ENCODE measurements around the gene ANKRD34B. TPM values are rescaled to one million over a fixed set of nuclear protein-coding genes. Genes with fewer than 3 reads are reported as not detected.
A peak's percentile ranks its signal among the peaks of the same experiment; 100 is the strongest.

Gene ANKRD34B
- total and polyA plus RNA-seq, 3 experiments from 2014 or later: not detected

DNA sequence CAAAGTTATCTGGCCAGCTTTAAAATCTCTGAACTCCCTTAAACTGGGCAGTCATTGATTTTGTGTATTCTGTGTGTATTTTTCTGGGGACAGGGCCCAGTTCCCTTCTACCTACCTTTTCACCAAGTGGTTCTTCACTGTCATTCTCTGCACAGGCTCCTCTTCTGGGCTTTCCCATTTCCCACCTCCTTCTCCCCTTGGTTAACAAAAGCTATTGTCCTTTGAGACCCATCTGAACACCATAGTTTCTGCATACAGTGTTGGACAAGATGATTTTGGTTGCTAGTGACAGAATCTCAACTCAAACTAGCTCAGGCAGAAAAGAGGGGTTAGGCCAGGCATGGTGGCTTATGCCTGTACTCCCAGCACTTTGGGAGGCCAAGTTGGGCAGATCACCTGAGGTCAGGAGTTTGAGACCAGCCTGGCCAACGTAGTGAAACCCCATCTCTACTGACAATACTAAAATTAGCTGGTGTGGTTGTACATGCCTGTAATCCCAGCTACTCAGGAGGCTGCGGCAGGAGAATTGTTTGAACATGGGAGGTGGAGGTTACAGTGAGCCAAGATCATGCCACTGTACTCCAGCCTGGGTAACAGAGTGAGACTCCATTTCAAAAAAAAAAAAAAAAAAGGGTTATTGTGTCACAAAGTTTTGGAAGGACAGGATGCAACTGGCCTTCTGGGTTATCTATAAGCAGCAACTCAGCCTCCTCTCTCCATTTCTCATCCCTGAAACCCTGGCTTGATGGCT lies 31.0 kb upstream of the ANKRD34B start:
- Mint-ChIP-seq H3K4me1 (no peaks in the 10 kb centered on the region), H3K36me3 (peaks cover 0 to 2% (median 0%) of the 10 kb centered on the region in 3 donors), H3K27me3 (no peaks in the 10 kb centered on the region), H3K27ac (peak overlapping the region in 1 of 8 donors; percentile 8), H3K4me3 (no peak overlapping the region), H3K9me3 (no peaks in the 10 kb centered on the region)
- no peaks in the 10 kb centered on the region for H3K4me1 ChIP-seq (ENCODE audit: insufficient read depth, low read length)
- ChIA-PET POLR2A (no interaction called here), CTCF (no interaction called here)
- no peaks in the 10 kb centered on the region for H3K36me3 ChIP-seq (ENCODE audit: insufficient read depth, low read length)
- H3K27ac ChIP-seq (ENCODE audit: low read depth, low read length): no peak overlapping the region
- no peaks in the 10 kb centered on the region for H3K9me3 ChIP-seq (ENCODE audit: low read length)
- no peak for DNase-seq
- H3K4me3 ChIP-seq (ENCODE audit: low read length): no peak overlapping the region
- no peaks in the 10 kb centered on the region for H3K27me3 ChIP-seq (ENCODE audit: insufficient read depth, low read length, poor library complexity, severe bottlenecking)

DNA sequence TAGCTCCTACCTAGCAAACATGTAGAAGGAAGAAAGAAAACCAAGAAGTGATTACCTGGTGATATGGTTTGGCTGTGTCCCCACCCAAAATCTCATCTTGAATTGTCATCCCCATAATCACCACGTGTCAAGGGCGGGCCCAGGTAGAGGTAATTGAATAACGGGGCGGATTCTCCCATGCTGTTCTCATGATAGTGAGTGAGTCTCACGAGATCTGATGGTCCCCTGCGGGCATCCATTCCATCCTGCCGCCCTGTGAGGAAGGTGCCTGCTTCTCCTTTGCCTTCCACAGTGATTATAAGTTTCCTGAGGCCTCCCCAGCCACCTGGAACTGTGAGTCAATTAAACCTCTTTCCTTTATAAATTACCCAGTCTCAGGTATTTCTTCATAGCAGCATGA lies 27.4 kb upstream of the ANKRD34B start:
- no peak overlapping the region for H3K27ac Mint-ChIP-seq
- Histone ChIP-seq H3K27ac (ENCODE audit: low read depth, low read length) (no peak overlapping the region), H3K9me3 (ENCODE audit: low read length) (no peaks in the 10 kb centered on the region), H3K4me3 (ENCODE audit: low read length) (no peak overlapping the region), H3K36me3 (ENCODE audit: insufficient read depth, low read length) (no peaks in the 10 kb centered on the region), H3K4me1 (ENCODE audit: insufficient read depth, low read length) (no peaks in the 10 kb centered on the region), H3K27me3 (ENCODE audit: insufficient read depth, low read length, poor library complexity, severe bottlenecking) (no peaks in the 10 kb centered on the region)
- ChIA-PET POLR2A (no interaction called here), CTCF (no interaction called here)
- H3K9me3 Mint-ChIP-seq: no peaks in the 10 kb centered on the region
- no peak for DNase-seq
- H3K4me1 Mint-ChIP-seq: no peaks in the 10 kb centered on the region
- peaks cover 0 to 2% (median 0%) of the 10 kb centered on the region in 3 donors for H3K36me3 Mint-ChIP-seq
- H3K4me3 Mint-ChIP-seq: no peak overlapping the region
- no peaks in the 10 kb centered on the region for H3K27me3 Mint-ChIP-seq

DNA sequence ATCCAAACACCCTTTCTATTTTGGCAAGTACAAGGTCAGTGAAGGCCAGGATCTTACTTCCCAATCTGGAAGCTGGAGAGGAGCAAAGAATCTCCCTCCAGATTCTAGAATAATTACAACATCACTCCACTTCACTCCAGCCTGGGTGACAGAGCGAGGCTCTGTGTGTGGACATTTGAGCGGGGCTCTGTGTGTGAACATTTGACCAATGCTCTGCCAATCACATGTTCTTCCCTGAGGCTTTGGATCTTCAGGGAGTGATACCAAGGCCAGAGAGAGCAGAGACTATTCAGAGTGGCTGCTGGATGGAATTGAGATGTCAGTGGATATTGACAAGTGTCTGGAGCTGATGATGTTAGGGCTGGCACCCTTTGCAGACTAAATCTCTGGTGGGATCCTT lies 24.7 kb upstream of the ANKRD34B start:
- ChIA-PET CTCF (no interaction called here), POLR2A (no interaction called here)
- Mint-ChIP-seq H3K9me3 (no peaks in the 10 kb centered on the region), H3K4me3 (no peak overlapping the region), H3K27me3 (peaks cover 2 to 16% of the 10 kb centered on the region in 2 donors), H3K36me3 (peaks cover 0 to 2% (median 0%) of the 10 kb centered on the region in 3 donors), H3K27ac (no peak overlapping the region), H3K4me1 (no peaks in the 10 kb centered on the region)
- Histone ChIP-seq H3K9me3 (ENCODE audit: low read length) (no peaks in the 10 kb centered on the region), H3K27ac (ENCODE audit: low read depth, low read length) (no peak overlapping the region), H3K4me3 (ENCODE audit: low read length) (no peak overlapping the region), H3K4me1 (ENCODE audit: insufficient read depth, low read length) (no peaks in the 10 kb centered on the region), H3K36me3 (ENCODE audit: insufficient read depth, low read length) (no peaks in the 10 kb centered on the region), H3K27me3 (ENCODE audit: insufficient read depth, low read length, poor library complexity, severe bottlenecking) (no peaks in the 10 kb centered on the region)
- DNase-seq: no peak

DNA sequence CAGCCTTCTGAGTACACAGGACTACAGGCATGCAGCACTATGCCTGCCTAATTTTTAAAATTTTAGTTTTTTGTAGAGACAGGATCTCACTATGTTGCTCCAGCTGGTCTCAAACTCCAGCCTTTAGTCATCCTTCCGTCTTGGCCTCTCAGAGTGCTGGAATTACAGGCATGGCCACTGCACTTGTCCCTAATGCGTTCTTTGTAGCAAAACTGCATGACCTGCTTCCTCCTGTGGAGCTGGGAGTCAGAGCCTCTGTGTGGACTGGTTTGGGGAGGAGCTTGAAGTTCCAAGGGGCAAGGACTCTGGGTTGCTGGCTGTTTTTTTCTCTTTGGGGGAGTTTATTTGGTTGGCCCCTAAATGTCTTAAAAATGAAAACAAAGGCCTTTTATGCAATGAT lies 22.7 kb upstream of the ANKRD34B start:
- ChIA-PET CTCF (no interaction called here), POLR2A (no interaction called here)
- Mint-ChIP-seq H3K4me3 (no peak overlapping the region), H3K27ac (peak overlapping the region in 1 of 8 donors; percentile 87), H3K27me3 (peaks cover 2 to 16% of the 10 kb centered on the region in 2 donors), H3K4me1 (no peaks in the 10 kb centered on the region), H3K9me3 (no peaks in the 10 kb centered on the region), H3K36me3 (no peaks in the 10 kb centered on the region)
- Histone ChIP-seq H3K4me3 (ENCODE audit: low read length) (no peak overlapping the region), H3K9me3 (ENCODE audit: low read length) (no peaks in the 10 kb centered on the region), H3K27ac (ENCODE audit: low read depth, low read length) (no peak overlapping the region), H3K36me3 (ENCODE audit: insufficient read depth, low read length) (no peaks in the 10 kb centered on the region), H3K27me3 (ENCODE audit: insufficient read depth, low read length, poor library complexity, severe bottlenecking) (no peaks in the 10 kb centered on the region), H3K4me1 (ENCODE audit: insufficient read depth, low read length) (no peaks in the 10 kb centered on the region)
- DNase-seq: no peak

DNA sequence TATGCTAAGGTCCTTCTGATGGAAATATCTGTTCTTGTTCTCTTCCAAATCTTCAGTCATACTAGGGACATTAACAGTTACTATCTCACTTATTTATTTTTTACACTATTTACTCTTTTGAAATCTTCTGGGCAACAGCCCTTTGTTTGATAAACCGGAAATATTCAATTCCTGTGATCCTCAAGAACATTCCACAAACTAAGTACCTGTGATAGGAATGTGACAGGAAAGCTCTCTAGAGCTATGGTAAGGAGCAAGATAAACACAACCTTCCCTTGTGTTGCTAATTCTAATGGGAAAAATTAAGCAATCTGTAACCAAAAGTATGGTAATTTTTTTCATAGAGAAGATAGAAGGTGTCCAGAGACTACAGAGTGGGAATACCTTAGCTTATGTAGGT lies 22.0 kb upstream of the ANKRD34B start:
- no peak overlapping the region for H3K4me3 ChIP-seq (ENCODE audit: low read length)
- H3K9me3 ChIP-seq (ENCODE audit: low read length): no peaks in the 10 kb centered on the region
- no peaks in the 10 kb centered on the region for H3K4me1 ChIP-seq (ENCODE audit: insufficient read depth, low read length)
- ChIA-PET POLR2A (no interaction called here), CTCF (no interaction called here)
- H3K27ac ChIP-seq (ENCODE audit: low read depth, low read length): no peak overlapping the region
- Mint-ChIP-seq H3K27ac (peak overlapping the region in 1 of 8 donors; percentile 87), H3K27me3 (peaks cover 2 to 20% of the 10 kb centered on the region in 2 donors), H3K4me3 (no peak overlapping the region), H3K36me3 (no peaks in the 10 kb centered on the region), H3K9me3 (no peaks in the 10 kb centered on the region), H3K4me1 (no peaks in the 10 kb centered on the region)
- DNase-seq: no peak
- H3K27me3 ChIP-seq (ENCODE audit: insufficient read depth, low read length, poor library complexity, severe bottlenecking): no peaks in the 10 kb centered on the region
- H3K36me3 ChIP-seq (ENCODE audit: insufficient read depth, low read length): no peaks in the 10 kb centered on the region

DNA sequence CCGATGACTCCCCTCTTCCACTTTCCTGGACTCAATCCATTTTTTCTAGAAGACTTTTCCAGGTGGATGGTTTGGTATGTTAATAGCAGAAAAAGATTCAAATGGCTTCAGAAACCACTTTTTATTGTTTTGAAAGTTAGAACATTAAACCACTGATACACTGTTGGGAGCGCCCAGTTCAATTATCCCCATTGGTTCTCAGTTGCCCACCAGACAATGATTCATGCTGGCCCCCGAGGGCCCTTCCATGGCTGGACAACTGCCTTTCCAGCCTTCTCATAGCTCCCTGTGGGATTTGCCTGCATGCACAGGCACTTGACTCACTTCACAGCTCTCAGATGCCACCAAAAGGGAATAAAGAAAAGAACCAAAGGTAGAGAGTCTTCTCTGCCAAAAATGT lies 21.3 kb upstream of the ANKRD34B start:
- H3K27ac ChIP-seq (ENCODE audit: low read depth, low read length): no peak overlapping the region
- Mint-ChIP-seq H3K4me3 (no peak overlapping the region), H3K27me3 (peaks cover 4 to 25% of the 10 kb centered on the region in 2 donors), H3K36me3 (no peaks in the 10 kb centered on the region), H3K4me1 (no peaks in the 10 kb centered on the region), H3K27ac (no peak overlapping the region), H3K9me3 (no peaks in the 10 kb centered on the region)
- no peaks in the 10 kb centered on the region for H3K36me3 ChIP-seq (ENCODE audit: insufficient read depth, low read length)
- ChIA-PET CTCF (no interaction called here), POLR2A (no interaction called here)
- DNase-seq: no peak
- H3K9me3 ChIP-seq (ENCODE audit: low read length): no peaks in the 10 kb centered on the region
- no peak overlapping the region for H3K4me3 ChIP-seq (ENCODE audit: low read length)
- H3K27me3 ChIP-seq (ENCODE audit: insufficient read depth, low read length, poor library complexity, severe bottlenecking): no peaks in the 10 kb centered on the region
- H3K4me1 ChIP-seq (ENCODE audit: insufficient read depth, low read length): no peaks in the 10 kb centered on the region

DNA sequence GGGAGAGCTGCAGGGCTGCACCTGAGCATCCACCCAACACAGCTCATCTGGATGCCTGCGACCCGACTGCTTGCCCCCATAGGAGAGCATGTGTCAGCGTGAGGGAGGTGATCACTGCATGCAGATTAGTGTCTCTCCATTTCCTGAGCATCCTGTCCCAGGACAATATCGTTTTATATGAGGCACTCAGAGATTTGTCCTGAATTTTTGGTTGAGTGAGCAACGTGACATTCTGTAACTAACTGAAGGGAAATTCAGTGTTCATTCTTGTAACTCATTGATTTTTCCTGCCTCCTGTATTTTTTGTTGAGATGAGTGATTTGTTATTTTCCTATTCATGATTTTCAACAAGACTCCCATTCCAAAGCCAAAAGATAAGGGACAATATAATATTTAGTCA lies 20.7 kb upstream of the ANKRD34B start:
- DNase-seq: no peak
- POLR2A ChIA-PET: no interaction called here

DNA sequence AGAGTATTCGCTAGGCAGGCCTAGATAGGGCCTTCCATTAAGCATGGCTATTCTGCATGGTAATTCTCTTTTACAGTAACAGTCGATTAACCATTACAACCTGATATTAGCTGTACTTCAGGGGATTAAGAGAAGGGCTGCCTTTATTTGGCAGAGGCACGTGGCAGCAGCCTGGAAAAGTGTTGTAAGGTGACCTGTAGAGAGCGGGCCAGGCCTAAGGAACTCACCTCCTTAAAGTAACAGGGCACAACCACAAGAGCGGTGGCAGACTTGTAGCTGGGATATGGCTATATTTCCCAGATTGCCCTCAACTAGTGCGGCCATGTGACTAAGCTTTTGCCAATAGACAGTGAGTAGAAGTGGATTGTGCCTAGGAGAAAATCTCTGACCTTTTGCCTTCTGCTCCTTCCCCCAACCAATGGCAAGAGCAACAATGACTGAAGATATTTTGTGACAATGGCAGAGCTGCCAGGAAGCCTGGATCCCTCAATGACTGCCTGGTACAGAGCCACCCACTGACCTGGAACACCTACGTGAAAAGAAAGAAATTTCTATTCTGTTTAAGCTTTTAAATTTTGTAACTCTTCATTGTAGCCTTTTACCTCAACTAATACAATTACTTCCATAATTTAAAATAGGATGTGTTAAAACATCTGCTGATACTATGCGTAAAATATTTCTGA lies 18.9 kb upstream of the ANKRD34B start:
- Mint-ChIP-seq H3K36me3 (no peaks in the 10 kb centered on the region), H3K4me3 (no peak overlapping the region), H3K27ac (no peak overlapping the region), H3K9me3 (no peaks in the 10 kb centered on the region), H3K27me3 (peaks cover 4 to 35% of the 10 kb centered on the region in 2 donors), H3K4me1 (no peaks in the 10 kb centered on the region)
- no peak overlapping the region for H3K4me3 ChIP-seq (ENCODE audit: low read length)
- ChIA-PET CTCF (no interaction called here), POLR2A (no interaction called here)
- DNase-seq: no peak
- no peaks in the 10 kb centered on the region for H3K4me1 ChIP-seq (ENCODE audit: insufficient read depth, low read length)
- no peak overlapping the region for H3K27ac ChIP-seq (ENCODE audit: low read depth, low read length)
- H3K9me3 ChIP-seq (ENCODE audit: low read length): no peaks in the 10 kb centered on the region
- H3K27me3 ChIP-seq (ENCODE audit: insufficient read depth, low read length, poor library complexity, severe bottlenecking): no peaks in the 10 kb centered on the region
- no peaks in the 10 kb centered on the region for H3K36me3 ChIP-seq (ENCODE audit: insufficient read depth, low read length)

More for the DNA sequence above, 20.7 kb upstream of the ANKRD34B start:
- Mint-ChIP-seq H3K27me3 (peaks cover 4 to 26% of the 10 kb centered on the region in 2 donors), H3K27ac (peak overlapping the region in 1 of 8 donors; percentile 16), H3K36me3 (no peaks in the 10 kb centered on the region), H3K9me3 (no peaks in the 10 kb centered on the region), H3K4me3 (no peak overlapping the region), H3K4me1 (no peaks in the 10 kb centered on the region)
- Histone ChIP-seq H3K4me1 (ENCODE audit: insufficient read depth, low read length) (no peaks in the 10 kb centered on the region), H3K9me3 (ENCODE audit: low read length) (no peaks in the 10 kb centered on the region), H3K27me3 (ENCODE audit: insufficient read depth, low read length, poor library complexity, severe bottlenecking) (no peaks in the 10 kb centered on the region), H3K27ac (ENCODE audit: low read depth, low read length) (no peak overlapping the region), H3K36me3 (ENCODE audit: insufficient read depth, low read length) (no peaks in the 10 kb centered on the region), H3K4me3 (ENCODE audit: low read length) (no peak overlapping the region)
- CTCF ChIA-PET: no interaction called here
